ENCODE results near the gene SLC9A3. TPM values are rescaled to one million over a fixed set of nuclear protein-coding genes. Genes with fewer than 3 reads are reported as not detected.

The SLC9A3 gene
- polyA plus RNA-seq, 1 of the 3 experiments (the other 2 are of a cell fraction): 1.9 TPM

DNA sequence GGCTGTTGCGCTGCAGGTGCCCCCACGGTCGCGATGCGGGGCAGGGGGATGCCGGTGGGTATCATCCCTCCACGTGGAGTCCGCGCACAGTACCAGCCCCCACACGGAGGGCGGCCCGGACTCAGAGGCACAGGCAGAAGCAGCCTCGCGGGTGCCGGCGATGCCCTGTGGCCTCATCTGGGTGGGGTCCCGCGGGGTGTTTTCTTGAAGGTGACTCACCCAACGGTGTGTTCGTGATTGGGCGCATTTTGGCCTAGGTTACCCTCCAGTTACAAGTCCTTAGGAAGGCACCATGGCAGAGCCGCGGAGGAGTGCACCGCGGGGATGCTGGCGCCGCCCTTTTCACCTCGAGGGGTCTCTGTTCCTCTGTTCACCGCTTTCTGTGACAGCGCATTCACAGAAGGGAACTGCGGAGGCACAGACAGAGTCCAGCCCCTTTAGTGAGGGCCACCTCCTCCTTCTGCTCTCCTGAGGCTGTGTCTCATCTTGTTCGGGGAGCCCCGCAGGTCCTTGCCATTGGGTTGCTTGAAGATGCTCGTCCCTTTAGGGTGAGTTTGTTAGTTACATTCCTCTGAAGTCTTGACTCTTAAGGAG is 102.9 kb downstream of the SLC9A3 start:
- no peaks in the 10 kb centered on the region for H3K79me2 ChIP-seq (ENCODE audit: insufficient read depth)
- no peak for DNase-seq
- H4K20me1 ChIP-seq (ENCODE audit: insufficient read depth): no peaks in the 10 kb centered on the region
- H2AFZ ChIP-seq (ENCODE audit: low read depth): no peak overlapping the region
- H3K9ac ChIP-seq: no peak overlapping the region
- H3K9me2 ChIP-seq: no peaks in the 10 kb centered on the region
- TF ChIP-seq RAD21 (IDR thresholded peaks at IDR 0.05; ENCODE audit: low read length) (no peak), SIN3A (IDR thresholded peaks at IDR 0.05; ENCODE audit: borderline replicate concordance, low read depth, low read length) (no peak)
- WGBS (ENCODE audit: low lambda C conversion rate): 84% methylated on average over 12 of the region's 34 CpGs
- POLR2A ChIA-PET: no interaction called here
- H3K4me1 ChIP-seq (ENCODE audit: control insufficient read depth in 1 of 2, insufficient read depth in 2 of 2, low read depth in 1 of 2, low read length in 1 of 2): no peaks in the 10 kb centered on the region; a peak in 1 of 4 replicates
- H3K27me3 ChIP-seq (ENCODE audit: insufficient read depth): no peaks in the 10 kb centered on the region
- H3K4me2 ChIP-seq: no peak overlapping the region
- H3K36me3 ChIP-seq (replicated peaks in 1 of 2; ENCODE audit: control insufficient read depth in 1 of 2, insufficient read depth in 2 of 2, low read length in 1 of 2): no peaks in the 10 kb centered on the region
- CTCF ChIA-PET: interaction anchor here (1.0 kb wide), 1 partner anchor 10 kb away, joined by 3 read pairs; no protein-coding TSS in a partner anchor
- H3F3A ChIP-seq (replicated peaks; ENCODE audit: insufficient read depth): no peaks in the 10 kb centered on the region
- no peaks in the 10 kb centered on the region for H3K9me3 ChIP-seq
- no peak overlapping the region for H3K27ac ChIP-seq (ENCODE audit: low read depth in 2 of 2, low read length in 1 of 2)
- H3K4me3 ChIP-seq (ENCODE audit: low read depth in 2 of 2, low read length in 1 of 2): no peak overlapping the region

- Histone ChIP-seq H3K27me3 (ENCODE audit: insufficient read depth) (no peaks in the 10 kb centered on the region), H3K4me3 (ENCODE audit: low read depth in 2 of 2, low read length in 1 of 2) (no peak overlapping the region), H3K27ac (ENCODE audit: low read depth in 2 of 2, low read length in 1 of 2) (no peak overlapping the region), H3K4me2 (no peak overlapping the region), H3K9me3 (no peaks in the 10 kb centered on the region), H3K4me1 (ENCODE audit: control insufficient read depth in 1 of 2, insufficient read depth in 2 of 2, low read depth in 1 of 2, low read length in 1 of 2) (no peaks in the 10 kb centered on the region; a peak in 1 of 4 replicates), H3K36me3 (replicated peaks in 1 of 2; ENCODE audit: control insufficient read depth in 1 of 2, insufficient read depth in 2 of 2, low read length in 1 of 2) (no peaks in the 10 kb centered on the region), H3K79me2 (ENCODE audit: insufficient read depth) (no peaks in the 10 kb centered on the region), H3K9me2 (no peaks in the 10 kb centered on the region), H3K9ac (no peak overlapping the region), H3F3A (replicated peaks; ENCODE audit: insufficient read depth) (no peaks in the 10 kb centered on the region), H4K20me1 (ENCODE audit: insufficient read depth) (no peaks in the 10 kb centered on the region), H2AFZ (ENCODE audit: low read depth) (no peak overlapping the region)
- CTCF ChIA-PET: no interaction called here
- WGBS (ENCODE audit: low lambda C conversion rate): 86% methylated on average over 35 of the region's 52 CpGs
- POLR2A ChIA-PET: no interaction called here
- no peak for DNase-seq
- TF ChIP-seq TCF12 (IDR thresholded peaks at IDR 0.05) (no peak), IRF3 (IDR thresholded peaks at IDR 0.05; ENCODE audit: low read depth, low read length) (no peak), JUND (IDR thresholded peaks at IDR 0.05) (no peak), SMC3 (IDR thresholded peaks at IDR 0.05; ENCODE audit: low read depth, low read length) (no peak), MXI1 (IDR thresholded peaks at IDR 0.05; ENCODE audit: low read depth, low read length) (no peak), GABPA (IDR thresholded peaks at IDR 0.05; ENCODE audit: low read depth) (no peak), EZH2phosphoT487 (IDR thresholded peaks at IDR 0.05; ENCODE audit: borderline replicate concordance, low read depth) (no peak)
- TF ChIP-seq, protein P1, sequence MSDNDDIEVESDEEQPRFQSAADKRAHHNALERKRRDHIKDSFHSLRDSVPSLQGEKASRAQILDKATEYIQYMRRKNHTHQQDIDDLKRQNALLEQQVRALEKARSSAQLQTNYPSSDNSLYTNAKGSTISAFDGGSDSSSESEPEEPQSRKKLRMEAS (IDR thresholded peaks at IDR 0.05; ENCODE audit: low read depth): no peak
Measured at GRCh38 chr5:420632-421286, 103.5 kb downstream of the SLC9A3 start.

Small RNA genes within 50 kb of the gene (small RNA-seq; reads per million reads assigned to genes)
- gene MIR4456: 0 reads per million in 7 experiments

Other genes with a start within 250 kb of the SLC9A3 start
- 0.71 and 0.99 TPM in 2 replicates for gene AHRR, start 202.7 kb downstream of the SLC9A3 start, polyA plus RNA-seq (2012; rRNA removed)
- 23.0 and 25.7 TPM in 2 replicates for gene EXOC3, start 81.3 kb downstream of the SLC9A3 start, polyA plus RNA-seq (2012; rRNA removed)
- gene CEP72, start 87.9 kb upstream of the SLC9A3 start, polyA plus RNA-seq (2012; rRNA removed): 3.3 and 4.4 TPM in 2 replicates
- 0.05 and 0.10 TPM in 2 replicates for gene TPPP, start 168.9 kb upstream of the SLC9A3 start, polyA plus RNA-seq (2012; rRNA removed)